Erythroblast (primary cell): ENCODE data around the gene AP4B1.

Experiments
- GATA1 ChIP-seq: IDR thresholded peaks from 2 replicates; pipeline ENCODE4 v1.6.1; 2011; ENCODE audit warnings: low read depth, mild to moderate bottlenecking, control low read depth, low read length, moderate library complexity
- POLR2A ChIP-seq: IDR thresholded peaks from 2 replicates; pipeline ENCODE4 v1.6.1; 2011; ENCODE audit warnings: mild to moderate bottlenecking, low read length

GRCh38 chr1:113928941-113929749 is 24.5 kb upstream of the AP4B1 start, which contains the start of gene HIPK1:
- TF ChIP-seq POLR2A (peak; percentile 98), GATA1 (no peak)
